PFSK-1 (cell line): Measurements from ENCODE around the gene SENP1.

Experiments used
- FOXP2 ChIP-seq: optimal IDR thresholded peaks from 2 replicates; pipeline ENCODE3; 2011; ENCODE audit warnings: borderline replicate concordance, control low read depth, inconsistent platforms; ENCODE audit not compliant: insufficient read depth; ENCODE audit errors: extremely low read length, extremely low read depth
- POLR2AphosphoS5 ChIP-seq: IDR thresholded peaks from 2 replicates; pipeline ENCODE4 v1.6.1; 2012; ENCODE audit warnings: low read depth, mild to moderate bottlenecking, control low read depth, low read length, moderate library complexity
- SIN3A ChIP-seq: IDR thresholded peaks from 2 replicates; pipeline ENCODE4 v1.6.1; 2012; ENCODE audit warnings: mild to moderate bottlenecking, low read length, moderate library complexity, borderline replicate concordance; ENCODE audit not compliant: insufficient read depth
- TAF1 ChIP-seq: IDR thresholded peaks from 2 replicates; pipeline ENCODE4 v1.6.1; 2012; ENCODE audit warnings: low read length, control low read depth, borderline replicate concordance; ENCODE audit not compliant: insufficient read depth
- TF ChIP-seq, protein P1 (sequence below), 2 experiments: IDR thresholded peaks; 2 replicates each; pipeline versions ENCODE4 v1.6.1 to v1.8.0; 2011 to 2012; ENCODE audit warnings: low read depth in 2 of 2, low read length in 2 of 2, control low read depth in 1 of 2, inconsistent platforms in 1 of 2, mild to moderate bottlenecking in 1 of 2, moderate library complexity in 1 of 2; ENCODE audit not compliant: insufficient read depth in 1 of 2

SENP1 gene

DNA sequence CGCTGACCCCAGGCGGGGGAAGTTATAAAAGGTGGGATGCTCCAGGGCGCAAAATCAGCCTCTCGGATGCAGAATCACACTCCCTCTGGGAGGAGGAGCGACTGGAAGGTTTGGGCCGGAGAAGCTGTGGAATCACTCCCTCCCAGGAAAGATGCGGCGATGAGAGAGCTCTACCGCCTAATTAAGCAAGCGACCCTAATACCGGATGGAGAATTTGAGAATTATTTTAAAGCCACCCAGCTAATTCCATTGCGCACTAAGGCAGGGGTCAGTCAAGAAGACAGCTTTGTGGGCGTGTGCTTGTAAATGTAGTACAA lies 103.5 kb downstream of the SENP1 start:
- TF ChIP-seq SIN3A: no peak
- no peak for TF ChIP-seq TAF1
- TF ChIP-seq POLR2AphosphoS5: no peak
- no peak for TF ChIP-seq FOXP2
- TF ChIP-seq, protein P1, sequence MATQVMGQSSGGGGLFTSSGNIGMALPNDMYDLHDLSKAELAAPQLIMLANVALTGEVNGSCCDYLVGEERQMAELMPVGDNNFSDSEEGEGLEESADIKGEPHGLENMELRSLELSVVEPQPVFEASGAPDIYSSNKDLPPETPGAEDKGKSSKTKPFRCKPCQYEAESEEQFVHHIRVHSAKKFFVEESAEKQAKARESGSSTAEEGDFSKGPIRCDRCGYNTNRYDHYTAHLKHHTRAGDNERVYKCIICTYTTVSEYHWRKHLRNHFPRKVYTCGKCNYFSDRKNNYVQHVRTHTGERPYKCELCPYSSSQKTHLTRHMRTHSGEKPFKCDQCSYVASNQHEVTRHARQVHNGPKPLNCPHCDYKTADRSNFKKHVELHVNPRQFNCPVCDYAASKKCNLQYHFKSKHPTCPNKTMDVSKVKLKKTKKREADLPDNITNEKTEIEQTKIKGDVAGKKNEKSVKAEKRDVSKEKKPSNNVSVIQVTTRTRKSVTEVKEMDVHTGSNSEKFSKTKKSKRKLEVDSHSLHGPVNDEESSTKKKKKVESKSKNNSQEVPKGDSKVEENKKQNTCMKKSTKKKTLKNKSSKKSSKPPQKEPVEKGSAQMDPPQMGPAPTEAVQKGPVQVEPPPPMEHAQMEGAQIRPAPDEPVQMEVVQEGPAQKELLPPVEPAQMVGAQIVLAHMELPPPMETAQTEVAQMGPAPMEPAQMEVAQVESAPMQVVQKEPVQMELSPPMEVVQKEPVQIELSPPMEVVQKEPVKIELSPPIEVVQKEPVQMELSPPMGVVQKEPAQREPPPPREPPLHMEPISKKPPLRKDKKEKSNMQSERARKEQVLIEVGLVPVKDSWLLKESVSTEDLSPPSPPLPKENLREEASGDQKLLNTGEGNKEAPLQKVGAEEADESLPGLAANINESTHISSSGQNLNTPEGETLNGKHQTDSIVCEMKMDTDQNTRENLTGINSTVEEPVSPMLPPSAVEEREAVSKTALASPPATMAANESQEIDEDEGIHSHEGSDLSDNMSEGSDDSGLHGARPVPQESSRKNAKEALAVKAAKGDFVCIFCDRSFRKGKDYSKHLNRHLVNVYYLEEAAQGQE (IDR thresholded peaks at IDR 0.05; ENCODE audit: insufficient read depth in 1 of 2, low read depth in 2 of 2, low read length in 2 of 2): no peak

DNA sequence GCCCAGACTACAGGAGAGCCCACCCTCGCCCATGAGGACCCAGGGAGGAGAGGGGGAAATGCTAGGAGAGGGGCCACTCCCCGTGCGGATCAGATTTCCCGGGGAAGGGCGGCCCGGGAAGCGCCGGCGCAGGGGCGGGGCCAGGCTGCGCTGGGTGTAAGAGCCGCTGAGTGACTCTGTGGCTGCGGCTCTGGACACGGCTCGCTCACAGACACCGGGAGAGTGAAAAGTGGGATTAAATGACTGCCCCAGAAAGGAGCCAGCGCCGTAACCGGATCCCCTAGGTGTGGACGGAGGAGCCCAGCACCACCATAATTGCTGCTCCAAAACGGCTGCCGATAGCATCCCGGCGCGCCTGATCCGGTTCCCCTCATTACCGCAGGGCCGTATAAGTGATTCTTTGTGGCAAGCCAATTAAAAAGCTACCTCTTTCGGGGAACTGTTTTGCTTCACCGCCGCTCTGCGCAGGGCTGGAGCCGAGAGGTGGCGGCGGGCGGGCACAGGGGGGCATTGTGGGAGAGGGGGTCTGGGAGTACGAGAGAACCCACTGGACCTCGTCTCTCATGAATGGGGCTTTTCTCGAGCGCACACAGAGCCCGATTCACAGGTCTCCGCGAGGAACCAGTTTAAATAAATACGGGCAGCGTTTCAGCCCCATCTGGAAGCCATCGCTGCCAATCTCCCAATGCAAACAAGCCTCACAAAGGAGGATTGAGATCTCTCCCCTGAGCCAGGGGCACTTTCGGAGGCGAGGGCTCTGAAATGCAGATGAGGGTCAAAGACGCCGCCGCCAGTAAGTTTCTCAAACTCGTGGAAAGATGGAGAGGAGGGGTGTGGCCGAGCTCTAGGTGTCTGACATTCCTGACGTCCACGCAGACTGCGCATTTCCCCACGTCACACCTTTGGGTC lies 104.1 kb downstream of the SENP1 start:
- TF ChIP-seq SIN3A: no peak
- TF ChIP-seq TAF1: no peak
- TF ChIP-seq POLR2AphosphoS5: no peak
- TF ChIP-seq FOXP2: no peak
- TF ChIP-seq, protein P1 (IDR thresholded peaks at IDR 0.05; ENCODE audit: insufficient read depth in 1 of 2, low read depth in 2 of 2, low read length in 2 of 2): no peak

DNA sequence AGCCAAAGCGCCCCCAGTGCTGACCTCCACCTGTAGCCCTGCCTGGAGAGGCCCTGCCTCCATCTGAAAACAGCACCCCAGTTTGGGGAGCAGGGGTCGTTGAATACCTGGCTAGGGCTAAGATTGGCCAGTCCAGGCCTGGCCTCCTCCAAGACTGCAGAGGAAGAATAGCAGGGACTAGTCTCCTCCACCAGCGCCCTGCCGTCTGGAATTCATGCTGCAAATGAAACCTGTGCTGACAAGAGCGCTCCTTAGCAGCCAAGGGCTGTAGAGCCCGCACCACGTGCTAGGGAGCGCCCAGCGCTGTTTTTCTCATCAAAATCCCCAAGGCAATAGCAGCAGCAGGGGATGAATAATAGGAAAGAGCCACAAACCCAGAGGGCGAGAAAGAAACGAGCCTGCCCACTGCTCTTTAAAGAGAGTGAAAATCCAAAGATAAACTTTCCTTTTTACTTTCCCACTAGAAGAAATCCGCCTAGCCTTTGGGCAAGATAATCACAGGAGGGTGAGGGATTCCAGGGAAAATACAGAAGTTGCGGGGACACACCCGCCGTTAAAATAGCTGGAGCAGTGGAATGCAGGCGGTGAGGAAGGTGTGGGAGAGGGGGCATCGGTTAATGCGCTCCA lies 104.9 kb downstream of the SENP1 start:
- TF ChIP-seq FOXP2: no peak
- TF ChIP-seq TAF1: no peak
- no peak for TF ChIP-seq POLR2AphosphoS5
- TF ChIP-seq SIN3A: no peak
- TF ChIP-seq, protein P1 (IDR thresholded peaks at IDR 0.05; ENCODE audit: insufficient read depth in 1 of 2, low read depth in 2 of 2, low read length in 2 of 2): no peak

DNA sequence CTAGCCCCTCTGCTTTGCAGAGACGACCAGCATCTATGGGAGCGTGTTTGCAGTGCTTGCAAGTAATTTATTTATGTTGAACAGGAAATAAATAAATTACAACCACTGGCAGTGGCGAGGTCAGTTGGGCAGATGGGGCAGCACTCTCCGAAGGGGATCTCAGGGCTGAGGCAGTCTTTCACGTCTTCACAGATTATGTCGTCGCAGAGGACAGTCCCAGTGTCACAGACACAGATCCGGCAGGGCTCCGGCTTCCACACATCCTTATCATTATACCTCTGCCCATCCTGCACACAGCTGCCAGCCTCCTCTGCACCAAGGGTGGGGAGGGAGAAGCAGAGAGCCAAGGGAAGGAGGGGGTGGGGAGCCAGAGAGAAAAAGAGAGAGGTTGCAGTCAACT lies 106.1 kb downstream of the SENP1 start:
- TF ChIP-seq POLR2AphosphoS5 (no peak), TAF1 (no peak), SIN3A (no peak), FOXP2 (no peak)
- TF ChIP-seq, protein P1 (IDR thresholded peaks at IDR 0.05; ENCODE audit: insufficient read depth in 1 of 2, low read depth in 2 of 2, low read length in 2 of 2): no peak

DNA sequence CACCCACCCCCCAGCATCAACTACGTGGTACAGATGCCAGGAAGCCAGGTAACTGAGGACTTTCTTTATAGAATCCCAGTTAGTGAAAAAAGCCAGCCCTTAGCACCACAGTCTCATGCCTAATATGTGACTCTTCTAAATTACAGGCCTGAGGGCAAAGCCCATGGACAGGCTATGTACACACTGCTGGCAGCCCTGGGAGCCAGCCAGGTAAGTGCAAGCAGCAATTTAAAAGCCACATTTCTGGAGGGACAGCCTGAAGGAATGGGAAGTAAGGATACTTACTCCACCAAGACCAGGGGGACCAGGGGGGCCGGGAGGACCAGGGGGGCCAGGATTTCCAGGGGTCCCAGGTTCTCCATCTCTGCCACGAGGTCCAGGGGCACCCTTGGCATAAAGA lies 108.6 kb downstream of the SENP1 start:
- TF ChIP-seq FOXP2 (no peak), POLR2AphosphoS5 (no peak), TAF1 (no peak), SIN3A (no peak)
- TF ChIP-seq, protein P1 (IDR thresholded peaks at IDR 0.05; ENCODE audit: insufficient read depth in 1 of 2, low read depth in 2 of 2, low read length in 2 of 2): no peak
